CD4-positive, alpha-beta T cell treated with Interleukin-2 at 100 ng/mL for 4 hours (primary cell): ENCODE data around the gene HLA-DMA.

Experiments used
- DNase-seq: peaks from one replicate; pipeline ENCODE4 v3.0.0-alpha.2; 2020; ENCODE audit warnings: low spot score

Gene HLA-DMA

DNA sequence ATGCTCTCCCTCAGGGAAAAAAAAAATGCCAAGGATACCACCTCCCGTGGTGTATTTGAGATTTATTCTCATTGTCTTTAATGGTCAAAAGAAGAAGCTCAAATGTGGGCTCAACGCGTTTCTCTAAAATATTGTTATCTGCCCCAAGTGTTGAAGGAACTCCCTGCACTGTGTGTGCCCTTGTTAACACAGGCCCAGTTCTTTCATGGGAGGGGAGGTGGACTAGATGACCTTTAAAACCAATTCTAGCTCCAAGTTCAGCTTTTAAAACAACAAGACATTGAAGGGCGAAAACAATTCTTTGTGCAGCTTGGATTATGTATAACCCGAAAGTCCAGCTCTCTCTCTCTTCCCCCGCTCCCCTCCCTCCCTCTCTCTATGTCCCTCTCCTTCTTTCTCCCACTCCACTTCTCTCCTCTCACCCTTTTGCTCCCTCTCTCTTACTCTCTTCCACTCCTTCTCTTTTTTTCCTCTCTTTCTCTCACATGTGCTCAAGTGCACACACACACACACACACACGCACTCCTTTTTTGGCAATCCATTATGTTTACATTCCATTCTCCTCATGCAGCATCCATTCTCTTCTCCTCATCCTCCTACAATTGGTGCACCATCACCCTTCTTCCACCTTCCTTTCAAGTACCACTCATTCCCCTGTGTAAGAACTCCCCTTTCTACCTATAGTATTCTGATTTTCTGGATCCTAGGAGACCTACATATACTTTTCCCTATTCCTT, 20.6 kb downstream of the HLA-DMA start:
- DNase-seq, result no peak

DNA sequence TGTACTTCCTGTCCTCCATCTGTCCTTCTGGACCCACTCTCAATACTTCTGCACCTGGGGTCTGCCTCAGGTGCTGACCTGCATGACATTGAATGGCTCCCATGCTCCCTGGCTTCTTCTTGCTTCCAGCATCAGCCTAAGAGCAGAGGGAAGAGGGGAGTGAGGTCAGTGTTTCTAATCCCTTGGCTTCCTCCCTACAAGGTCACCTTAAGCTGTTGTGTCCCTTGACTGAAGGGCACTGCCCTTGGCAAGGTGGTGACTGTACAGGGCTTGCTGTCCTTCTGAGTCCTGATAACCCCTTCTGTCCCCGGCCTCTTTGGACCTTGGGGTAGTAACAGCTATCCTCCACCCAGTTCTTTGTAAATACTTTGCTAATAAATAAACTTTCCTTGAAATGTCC, 21.7 kb downstream of the HLA-DMA start:
- no peak for DNase-seq

DNA sequence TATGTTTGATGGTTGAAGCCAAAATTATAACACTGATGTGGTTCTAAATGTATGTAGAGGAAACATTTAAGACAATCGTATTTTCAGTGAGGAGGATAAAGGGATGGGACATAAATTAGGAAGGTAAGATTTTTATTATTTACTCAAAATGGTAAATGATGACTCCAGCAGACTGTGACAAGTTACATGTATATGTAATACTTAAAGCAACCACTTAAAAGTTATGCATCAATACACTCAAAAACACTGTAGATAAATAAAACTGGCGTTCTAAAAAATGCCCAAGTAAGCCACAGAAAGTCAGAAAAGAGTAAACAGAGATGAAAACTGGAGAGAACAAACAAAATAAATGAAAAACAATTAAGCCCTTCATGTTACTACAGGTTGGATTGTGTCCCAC, 30.8 kb downstream of the HLA-DMA start:
- DNase-seq, result no peak

DNA sequence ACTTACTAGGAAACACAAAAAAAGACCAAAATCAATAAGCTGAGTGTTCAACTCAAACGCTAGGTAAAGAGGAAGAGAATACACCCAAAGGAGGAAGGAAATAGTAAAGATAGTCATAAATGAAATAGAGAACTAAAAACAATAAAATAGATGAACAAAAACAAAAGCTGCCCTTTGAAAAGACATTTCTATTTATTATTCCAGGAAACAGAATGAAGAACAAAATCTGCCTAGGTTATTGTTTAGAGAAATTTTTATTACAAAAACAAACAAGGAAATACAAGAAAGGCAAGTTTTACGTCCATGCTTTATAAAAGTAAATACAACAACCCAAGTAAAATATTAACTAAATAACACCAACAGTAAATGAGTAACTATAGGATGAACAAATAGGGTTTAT, 32.2 kb downstream of the HLA-DMA start:
- no peak for DNase-seq

DNA sequence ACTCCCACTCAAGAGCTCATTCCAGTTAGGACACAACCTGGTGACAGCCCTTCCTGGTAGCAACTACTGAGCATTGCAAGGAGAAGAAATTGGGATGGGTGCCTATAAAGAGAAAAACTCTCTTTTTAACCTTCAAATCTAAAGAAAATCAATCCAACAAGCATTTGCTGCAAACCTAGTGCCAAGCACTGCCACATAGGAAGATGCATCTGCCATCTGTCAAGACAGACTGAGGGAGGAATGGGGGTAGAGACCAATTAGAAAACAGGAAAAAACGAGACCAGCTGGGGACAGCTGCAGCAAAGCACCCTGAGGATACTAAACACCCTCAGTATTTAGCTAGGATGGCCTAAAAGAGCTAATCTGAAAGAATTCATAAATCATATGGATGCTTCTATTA, 39.9 kb downstream of the HLA-DMA start:
- DNase-seq, result no peak

DNA sequence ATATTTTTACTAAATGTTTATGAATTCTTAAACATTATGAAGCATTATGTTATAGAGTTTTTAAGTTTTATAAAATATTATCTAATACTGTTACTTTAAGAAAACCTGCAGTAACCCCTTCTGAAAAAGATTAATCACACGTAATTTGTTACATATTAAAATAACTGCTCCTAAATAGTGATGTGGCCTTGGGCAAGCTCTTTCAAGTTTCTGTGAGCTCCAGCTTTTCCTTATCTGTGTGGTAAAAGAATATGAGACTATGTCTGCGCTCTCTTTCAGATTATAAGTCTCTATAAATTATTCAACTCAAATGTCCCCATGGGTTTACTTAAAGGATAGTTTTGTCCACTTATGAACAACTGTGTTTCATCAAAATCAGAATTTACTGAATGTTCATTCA, 44.0 kb downstream of the HLA-DMA start:
- DNase-seq, result no peak

DNA sequence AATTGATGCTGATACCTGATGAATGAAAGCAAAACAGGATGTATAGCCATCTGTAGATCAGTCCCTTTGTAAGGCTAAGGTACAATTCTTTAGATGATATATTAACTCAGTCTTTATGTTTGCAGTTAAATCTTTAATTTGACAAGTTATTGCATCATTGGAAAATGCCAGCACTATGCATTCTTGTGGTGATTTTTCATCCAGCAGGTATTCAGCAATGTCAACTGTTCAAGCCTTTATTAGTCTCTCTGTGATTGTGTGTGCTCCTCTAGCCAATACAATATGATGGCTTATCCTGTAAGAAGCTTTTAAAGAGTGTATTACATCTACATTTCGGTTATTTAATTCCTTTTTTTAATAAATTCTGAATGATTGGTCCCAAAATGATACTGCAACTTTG, 46.4 kb downstream of the HLA-DMA start:
- no peak for DNase-seq

DNA sequence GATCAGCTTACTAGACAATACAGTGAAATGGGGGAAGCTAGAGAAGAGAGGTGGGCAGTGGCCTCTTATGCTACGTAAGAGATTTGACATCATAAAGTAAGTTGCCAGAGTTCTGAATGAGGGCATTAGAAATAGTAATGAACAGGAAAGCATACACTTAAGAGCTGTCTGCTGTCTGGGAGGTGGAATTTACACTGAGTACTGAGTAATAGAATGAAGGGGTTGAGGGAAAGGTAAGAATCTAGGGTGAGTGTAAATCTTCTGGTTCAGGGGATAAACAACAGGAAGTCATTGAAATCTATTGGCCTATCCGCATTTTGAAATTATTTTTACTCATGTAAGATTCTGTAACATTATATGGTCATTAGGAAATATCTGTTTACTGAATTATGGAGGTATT, 47.8 kb downstream of the HLA-DMA start:
- DNase-seq, result no peak

DNA sequence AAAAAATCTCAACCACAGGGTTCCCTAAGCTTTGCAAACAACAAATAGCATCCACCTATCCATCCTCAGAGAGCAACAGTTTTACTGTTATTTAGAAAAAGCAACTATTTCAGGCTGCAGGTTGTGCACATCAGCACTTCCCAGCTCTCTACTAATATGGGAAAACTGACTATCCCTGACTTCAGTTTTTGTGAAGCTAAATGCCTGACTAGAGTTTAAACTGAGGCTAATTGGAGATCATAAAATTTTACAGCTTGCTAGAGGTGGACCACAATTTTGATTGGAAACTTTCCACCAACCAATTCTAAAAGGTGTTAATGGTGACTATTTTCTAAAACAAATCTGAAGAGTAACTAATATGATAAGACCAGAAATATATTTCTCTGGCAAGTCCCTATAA, 48.9 kb downstream of the HLA-DMA start:
- DNase-seq, result no peak
